ENCODE measurements around the gene PTPRH. TPM values are rescaled to one million over a fixed set of nuclear protein-coding genes. Genes with fewer than 3 reads are reported as not detected.

Gene PTPRH
- 0.15 TPM for polyA plus RNA-seq (2013, experiment 1 of 2)
- 0.22 TPM for polyA plus RNA-seq (2013, experiment 2 of 2)

DNA sequence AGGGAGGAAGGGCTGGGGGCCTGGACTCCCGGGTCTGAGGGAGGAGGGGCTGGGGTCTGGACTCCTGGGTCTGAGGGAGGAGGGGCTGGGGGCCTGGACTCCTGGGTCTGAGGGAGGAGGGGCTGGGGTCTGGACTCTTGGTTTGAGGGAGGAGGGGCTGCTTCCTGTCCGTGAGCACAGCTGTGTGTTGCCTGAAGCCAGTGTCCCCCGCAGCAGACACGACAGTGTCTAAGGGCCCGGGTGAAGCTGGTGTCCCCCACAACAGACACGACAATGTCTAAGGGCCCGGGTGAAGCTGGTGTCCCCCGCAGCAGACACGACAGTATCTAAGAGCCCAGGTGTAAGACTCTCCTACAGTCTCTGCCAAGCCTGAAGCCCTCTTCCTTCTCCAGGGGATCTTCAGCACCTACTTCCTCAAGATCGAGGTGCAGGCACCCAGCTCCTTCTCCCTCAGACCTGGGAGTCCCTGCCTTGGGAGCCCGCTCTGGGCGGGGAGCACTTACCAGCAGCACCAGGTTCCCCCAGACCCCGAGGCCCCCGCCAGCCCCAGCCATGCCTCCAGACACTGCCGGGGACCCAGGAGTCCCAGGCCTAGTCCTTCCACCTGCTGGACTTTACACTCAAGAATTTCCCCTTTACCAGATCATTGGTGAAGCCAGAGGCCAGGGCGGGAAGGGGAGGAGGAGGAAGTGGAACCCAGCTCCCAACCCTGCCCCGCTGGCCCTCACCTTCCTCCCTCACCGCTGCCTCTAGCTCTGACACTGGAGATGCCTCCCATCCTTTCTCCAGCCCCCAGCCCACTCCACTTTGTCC lies at the start of gene PTPRH:
Gene PTPRH (minus strand): TSS at position 622 of the 813 bp plus-strand sequence. CDS start 68 bp downstream, at position 554.
- H2BK15ac ChIP-seq (replicated peaks; ENCODE audit: low read depth) = no peak within 1 kb of the TSS
- H3K18ac ChIP-seq (ENCODE audit: low read length) = no peak within 1 kb of the TSS
- H4K8ac ChIP-seq (ENCODE audit: low read depth, low read length) = no peak within 1 kb of the TSS
- H3K9ac ChIP-seq (ENCODE audit: low read length) = no peak within 1 kb of the TSS
- H3K4me1 ChIP-seq (ENCODE audit: control insufficient read depth, low read depth, low read length) = no peaks in the 10 kb centered on the region
- H3K23ac ChIP-seq (ENCODE audit: low read length) = no peak within 1 kb of the TSS
- WGBS (ENCODE audit: extremely low coverage, insufficient coverage, low lambda C conversion rate) = no CpG with 5 or more reads among the region's 18 CpGs
- H2BK5ac ChIP-seq (ENCODE audit: low read length) = no peak within 1 kb of the TSS
- H3K27ac ChIP-seq (ENCODE audit: low read depth, low read length) = no peak within 1 kb of the TSS
- no peak within 1 kb of the TSS for H3K4me2 ChIP-seq (ENCODE audit: low read length)
- H3K27me3 ChIP-seq (ENCODE audit: insufficient read depth, low read length, poor library complexity) = no peaks in the 10 kb centered on the region
- no peaks in the 10 kb centered on the region for H3K79me2 ChIP-seq (ENCODE audit: control insufficient read depth, insufficient read depth, low read length)
- H4K5ac ChIP-seq (ENCODE audit: low read length) = no peak within 1 kb of the TSS
- H3K4ac ChIP-seq (ENCODE audit: low read depth, low read length) = no peak within 1 kb of the TSS
- H3K79me1 ChIP-seq (ENCODE audit: low read length) = no peaks in the 10 kb centered on the region
- DNase-seq = no peak
- no peak within 1 kb of the TSS for H2BK120ac ChIP-seq (ENCODE audit: low read depth, low read length)
- H2AK5ac ChIP-seq (ENCODE audit: low read length) = no peak within 1 kb of the TSS
- H3K36me3 ChIP-seq (ENCODE audit: control insufficient read depth, insufficient read depth, low read length) = no peaks in the 10 kb centered on the region
- no peak within 1 kb of the TSS for H3K56ac ChIP-seq (ENCODE audit: low read length)
- H3K4me3 ChIP-seq (ENCODE audit: low read length) = no peak within 1 kb of the TSS

- peak overlapping the region; percentile 38 for H3K4me2 ChIP-seq (ENCODE audit: low read length)
- no peaks in the 10 kb centered on the region for H3K27me3 ChIP-seq (ENCODE audit: insufficient read depth, low read length, poor library complexity)
- H3K23ac ChIP-seq (ENCODE audit: low read length) = peak overlapping the region; percentile 91
- H4K8ac ChIP-seq (ENCODE audit: low read depth, low read length) = no peak overlapping the region
- no peak overlapping the region for H4K5ac ChIP-seq (ENCODE audit: low read length)
- peaks cover 7% of the 10 kb centered on the region for H3K4me1 ChIP-seq (ENCODE audit: control insufficient read depth, low read depth, low read length)
- peak overlapping the region; percentile 94 for H3K4me3 ChIP-seq (ENCODE audit: low read length)
- H3K18ac ChIP-seq (ENCODE audit: low read length) = peak overlapping the region; percentile 3
- H3K79me1 ChIP-seq (ENCODE audit: low read length) = peaks cover 31% of the 10 kb centered on the region
- H3K4ac ChIP-seq (ENCODE audit: low read depth, low read length) = peak overlapping the region; percentile 63
- peaks cover 47% of the 10 kb centered on the region for H3K79me2 ChIP-seq (ENCODE audit: control insufficient read depth, insufficient read depth, low read length)
- H3K36me3 ChIP-seq (ENCODE audit: control insufficient read depth, insufficient read depth, low read length) = no peaks in the 10 kb centered on the region
- peak overlapping the region; percentile 76 for H3K27ac ChIP-seq (ENCODE audit: low read depth, low read length)
- peak overlapping the region; percentile 78 for H2BK5ac ChIP-seq (ENCODE audit: low read length)
- no CpG with 5 or more reads among the region's 53 CpGs for WGBS (ENCODE audit: extremely low coverage, insufficient coverage, low lambda C conversion rate)
- H3K56ac ChIP-seq (ENCODE audit: low read length) = peak overlapping the region; percentile 99
- no peak overlapping the region for H2BK120ac ChIP-seq (ENCODE audit: low read depth, low read length)
- H3K9ac ChIP-seq (ENCODE audit: low read length) = peak overlapping the region; percentile 99
- DNase-seq = no peak
- no peak overlapping the region for H2BK15ac ChIP-seq (replicated peaks; ENCODE audit: low read depth)
- no peak overlapping the region for H2AK5ac ChIP-seq (ENCODE audit: low read length)
These were observed 49.2 kb upstream of the PTPRH start for GRCh38 chr19:55258476-55258827.

DNA sequence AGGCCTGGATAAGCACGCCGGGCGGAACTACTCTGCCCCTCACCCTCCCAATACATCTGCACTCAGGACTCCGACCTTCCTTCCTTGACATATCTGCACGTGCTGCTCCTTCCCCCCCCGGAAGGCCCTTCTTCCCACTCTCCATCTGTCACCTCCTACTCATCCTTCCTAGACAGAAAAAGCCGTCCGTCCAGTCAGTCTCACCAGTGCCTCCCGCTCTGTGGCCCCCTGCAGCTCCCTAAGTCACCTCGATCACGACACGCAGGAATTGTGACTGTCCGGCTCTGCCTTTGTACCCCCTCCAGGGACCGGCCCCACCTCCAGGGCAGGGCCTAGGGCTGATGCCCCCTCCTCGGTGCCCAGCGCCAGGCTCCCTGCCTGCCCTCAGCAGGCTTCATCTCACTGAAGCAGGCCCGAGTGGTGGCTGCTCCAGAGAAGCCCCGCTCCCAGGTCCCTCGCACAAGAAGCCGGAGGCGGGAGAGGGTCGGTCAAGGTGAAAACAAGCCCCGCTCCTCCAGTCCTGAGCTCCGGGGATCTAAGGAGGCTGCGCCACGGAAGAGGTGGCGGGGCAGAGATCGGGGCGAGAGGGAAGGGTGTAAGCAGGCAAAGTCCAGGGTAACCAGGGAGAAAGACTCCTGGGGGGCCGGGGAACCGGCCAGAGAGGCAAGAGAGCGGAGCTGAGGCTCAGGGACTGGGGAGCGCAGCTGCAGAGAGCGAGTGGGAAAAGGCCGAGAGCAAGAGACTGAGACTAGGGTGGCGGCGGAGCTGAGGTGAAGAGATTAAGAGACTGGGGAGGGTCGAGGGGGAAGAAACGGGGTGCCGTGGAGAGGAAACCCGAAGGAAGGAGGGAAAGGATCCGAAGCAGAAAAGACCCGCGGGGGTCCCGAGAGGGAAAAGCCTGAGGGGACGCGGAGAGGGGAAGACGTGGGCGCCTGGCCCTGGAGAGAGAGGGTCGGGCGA lies 48.4 kb upstream of the PTPRH start:
- Histone ChIP-seq H2AK5ac (ENCODE audit: low read length) (no peak overlapping the region), H3K9ac (ENCODE audit: low read length) (peak overlapping the region; percentile 99), H3K4me2 (ENCODE audit: low read length) (peak overlapping the region; percentile 91), H3K4ac (ENCODE audit: low read depth, low read length) (peak overlapping the region; percentile 63), H4K8ac (ENCODE audit: low read depth, low read length) (no peak overlapping the region), H3K27ac (ENCODE audit: low read depth, low read length) (no peak overlapping the region), H3K79me1 (ENCODE audit: low read length) (peaks cover 31% of the 10 kb centered on the region), H2BK15ac (replicated peaks; ENCODE audit: low read depth) (no peak overlapping the region), H2BK5ac (ENCODE audit: low read length) (no peak overlapping the region), H3K18ac (ENCODE audit: low read length) (peak overlapping the region; percentile 3), H3K56ac (ENCODE audit: low read length) (peak overlapping the region; percentile 99), H4K5ac (ENCODE audit: low read length) (no peak overlapping the region), H3K4me3 (ENCODE audit: low read length) (peak overlapping the region; percentile 83), H3K79me2 (ENCODE audit: control insufficient read depth, insufficient read depth, low read length) (peaks cover 55% of the 10 kb centered on the region), H3K36me3 (ENCODE audit: control insufficient read depth, insufficient read depth, low read length) (no peaks in the 10 kb centered on the region), H3K27me3 (ENCODE audit: insufficient read depth, low read length, poor library complexity) (no peaks in the 10 kb centered on the region), H2BK120ac (ENCODE audit: low read depth, low read length) (no peak overlapping the region), H3K23ac (ENCODE audit: low read length) (no peak overlapping the region), H3K4me1 (ENCODE audit: control insufficient read depth, low read depth, low read length) (peaks cover 7% of the 10 kb centered on the region)
- no CpG with 5 or more reads among the region's 51 CpGs for WGBS (ENCODE audit: extremely low coverage, insufficient coverage, low lambda C conversion rate)
- peak; percentile 40 for DNase-seq

GRCh38 chr19:55256562-55257460 lies 47.5 kb upstream of the PTPRH start:
- no peaks in the 10 kb centered on the region for H3K36me3 ChIP-seq (ENCODE audit: control insufficient read depth, insufficient read depth, low read length)
- DNase-seq = no peak
- no peak overlapping the region for H3K23ac ChIP-seq (ENCODE audit: low read length)

More at GRCh38 chr19:55256562-55257460, 47.5 kb upstream of the PTPRH start:
- H2BK15ac ChIP-seq (replicated peaks; ENCODE audit: low read depth) = no peak overlapping the region
- peak overlapping the region; percentile 91 for H3K4me2 ChIP-seq (ENCODE audit: low read length)
- no peak overlapping the region for H4K5ac ChIP-seq (ENCODE audit: low read length)
- no peak overlapping the region for H3K27ac ChIP-seq (ENCODE audit: low read depth, low read length)
- no peaks in the 10 kb centered on the region for H3K27me3 ChIP-seq (ENCODE audit: insufficient read depth, low read length, poor library complexity)
- H3K56ac ChIP-seq (ENCODE audit: low read length) = peak overlapping the region; percentile 99
- peaks cover 61% of the 10 kb centered on the region for H3K79me2 ChIP-seq (ENCODE audit: control insufficient read depth, insufficient read depth, low read length)
- no CpG with 5 or more reads among the region's 22 CpGs for WGBS (ENCODE audit: extremely low coverage, insufficient coverage, low lambda C conversion rate)
- H2BK5ac ChIP-seq (ENCODE audit: low read length) = no peak overlapping the region
- no peak overlapping the region for H2BK120ac ChIP-seq (ENCODE audit: low read depth, low read length)
- H4K8ac ChIP-seq (ENCODE audit: low read depth, low read length) = no peak overlapping the region
- peaks cover 7% of the 10 kb centered on the region for H3K4me1 ChIP-seq (ENCODE audit: control insufficient read depth, low read depth, low read length)
- no peak overlapping the region for H3K18ac ChIP-seq (ENCODE audit: low read length)
- no peak overlapping the region for H3K4ac ChIP-seq (ENCODE audit: low read depth, low read length)
- H3K9ac ChIP-seq (ENCODE audit: low read length) = peak overlapping the region; percentile 99
- no peak overlapping the region for H2AK5ac ChIP-seq (ENCODE audit: low read length)
- peaks cover 32% of the 10 kb centered on the region for H3K79me1 ChIP-seq (ENCODE audit: low read length)
- no peak overlapping the region for H3K4me3 ChIP-seq (ENCODE audit: low read length)
